K562 (cell line): ENCODE results near the gene RAPGEF5. TPM values are rescaled to one million over a fixed set of nuclear protein-coding genes. Genes with fewer than 3 reads are reported as not detected.

Experiments used
- ARID1B ChIP-seq: fragments of 450-650 bp; IDR thresholded peaks from 2 replicates; pipeline ENCODE4 v1.6.1; 2016; ENCODE audit warnings: antibody characterized with exemption, mild to moderate bottlenecking, inconsistent platforms
- ARNT ChIP-seq, 2 experiments: fragments of 450-650 bp; IDR thresholded peaks; 2 replicates each; pipeline ENCODE4 v1.6.1; 2016; ENCODE audit warnings: mild to moderate bottlenecking in 1 of 2
- CREBBP ChIP-seq: IDR thresholded peaks from one replicate; pipeline ENCODE4 v1.6.1; 2012; ENCODE audit warnings: low read depth, mild to moderate bottlenecking, control low read depth, inconsistent platforms, low read length
- CTCF ChIP-seq, 3 experiments: IDR thresholded peaks in 2 of 3; conservative IDR thresholded peaks in 1 of 3; 2 replicates each; pipeline ENCODE4 v1.5.1; 2011 to 2012; ENCODE audit warnings: low read length in 3 of 3, mild to moderate bottlenecking in 3 of 3, control low read depth in 2 of 3, improper control_type of control experiment in 1 of 3, inconsistent platforms in 1 of 3, low read depth in 1 of 3, mixed read lengths in 1 of 3, moderate library complexity in 1 of 3; ENCODE audit not compliant: insufficient read depth in 2 of 3
- DMBX1 ChIP-seq: fragments of 250-450 bp; sonication (Bioruptor Pico); IDR thresholded peaks from 2 replicates; pipeline ENCODE4 v1.8.0; 2022; ENCODE audit warnings: inconsistent platforms, mild to moderate bottlenecking, moderate library complexity, borderline replicate concordance
- E2F6 ChIP-seq, 2 experiments: IDR thresholded peaks; 2 replicates each; pipeline ENCODE4 v1.6.1; 2011; ENCODE audit warnings: borderline replicate concordance in 1 of 2, control low read depth in 1 of 2, low read depth in 1 of 2, low read length in 1 of 2, mild to moderate bottlenecking in 1 of 2, mixed read lengths in 1 of 2, moderate library complexity in 1 of 2; ENCODE audit not compliant: insufficient read depth in 1 of 2, insufficient read length in 1 of 2, poor library complexity in 1 of 2, severe bottlenecking in 1 of 2; ENCODE audit errors: extremely low read depth in 1 of 2
- GABPA ChIP-seq: fragments of 200-800 bp; sonication (Bioruptor generic); conservative IDR thresholded peaks from 2 replicates; pipeline ENCODE4 v1.6.1; 2016; ENCODE audit warnings: low read depth, missing genetic modification characterization, missing compliant biosample characterization
- GTF2F1 ChIP-seq: IDR thresholded peaks from 2 replicates; pipeline ENCODE4 v1.6.1; 2011; ENCODE audit warnings: low read depth, low read length, improper control_type of control experiment
- ZNF592 ChIP-seq: fragments of 450-650 bp; IDR thresholded peaks from 2 replicates; pipeline ENCODE4 v1.6.1; 2017; ENCODE audit warnings: antibody characterized with exemption, mild to moderate bottlenecking
- polyA plus RNA-seq, 8 experiments: library from polyadenylated mRNA; depleted of rRNA in 4 of 8; stranded (reverse) in 5 of 8; unstranded in 3 of 8; fragments of >200 nt; fragmentation: Nextera tagmentation in 2 of 8; fragmentation: Illumina TruSeq in 1 of 8; extraction: Ambion mirVana in 2 of 8; extraction: Trizol in 1 of 8; gene quantifications; 2 replicates each; pipeline versions ENCODE4 v1.2.1 to v1.2.3, GENCODE V29; 2011 to 2014; ENCODE audit warnings: inconsistent platforms in 1 of 8, missing spikeins in 1 of 8
- total RNA-seq, 7 experiments: library from RNA; depleted of rRNA in 6 of 7; stranded (reverse); fragments of >200 nt in 6 of 7; fragmentation: Illumina TruSeq in 2 of 7; extraction: Trizol in 2 of 7; gene quantifications; 2 replicates each; pipeline versions ENCODE4 v1.2.1 to v1.2.3, GENCODE V29; 2011 to 2021; ENCODE audit warnings: low replicate concordance in 1 of 7

RAPGEF5 gene
- total and polyA plus RNA-seq, 9 of the 15 experiments (the other 6 are each of a cell fraction or from before 2014, with no cell fraction given): 0.39 to 2.0 (median 1.1) TPM

GRCh38 chr7:22121702-22122474 lies 235.1 kb downstream of the RAPGEF5 start (continued):
- TF ChIP-seq CTCF (IDR thresholded peaks at IDR 0.05 in 2 of 3, conservative IDR thresholded peaks at IDR 0.05 in 1 of 3; ENCODE audit: insufficient read depth in 2 of 3, low read depth in 1 of 3, low read length in 3 of 3) (no peak), GTF2F1 (no peak), ZNF592 (peak; percentile 50; the same call in 1 of the 2 replicates), ARNT (IDR thresholded peaks at IDR 0.05) (no peak), E2F6 (IDR thresholded peaks at IDR 0.05; ENCODE audit: borderline replicate concordance in 1 of 2, extremely low read depth in 1 of 2, insufficient read depth in 1 of 2, insufficient read length in 1 of 2, low read depth in 1 of 2, low read length in 1 of 2, poor library complexity in 1 of 2, severe bottlenecking in 1 of 2) (peak in 1 of 2 experiments; percentile 30), DMBX1 (CRISPR knock-in tag) (peak; percentile 48; the same call in 1 of the 2 replicates), ARID1B (peak; percentile 22; the same call in 1 of the 2 replicates), CREBBP (no peak), GABPA (peak; percentile 71)
